Measurements from ENCODE around the gene SLC41A2.

The SLC41A2 gene

DNA sequence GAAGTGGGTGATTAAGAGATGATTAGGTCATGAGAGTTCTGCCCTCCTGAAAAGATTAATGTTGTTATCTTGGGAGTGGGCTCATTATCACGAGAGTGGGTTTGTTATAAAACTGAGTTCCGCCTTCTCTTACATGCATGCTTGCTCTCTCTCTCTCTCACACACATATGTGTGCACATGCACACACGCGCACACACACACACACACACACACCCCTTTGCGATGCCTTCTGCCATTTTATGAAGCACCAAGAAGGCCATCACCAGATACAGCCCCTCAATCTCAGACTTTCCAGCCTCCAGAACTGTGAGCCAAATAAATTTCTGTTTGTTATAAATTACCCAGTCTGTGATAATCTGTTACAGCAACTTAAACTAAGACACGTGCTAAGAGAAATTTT lies 5.7 kb upstream of the SLC41A2 start:
- H3K4me3 ChIP-seq (ENCODE audit: low read depth, low read length), result no peak overlapping the region
- no peak for TF ChIP-seq CTCF (IDR thresholded peaks at IDR 0.05; ENCODE audit: borderline replicate concordance, insufficient read depth, low read depth, low read length)

DNA sequence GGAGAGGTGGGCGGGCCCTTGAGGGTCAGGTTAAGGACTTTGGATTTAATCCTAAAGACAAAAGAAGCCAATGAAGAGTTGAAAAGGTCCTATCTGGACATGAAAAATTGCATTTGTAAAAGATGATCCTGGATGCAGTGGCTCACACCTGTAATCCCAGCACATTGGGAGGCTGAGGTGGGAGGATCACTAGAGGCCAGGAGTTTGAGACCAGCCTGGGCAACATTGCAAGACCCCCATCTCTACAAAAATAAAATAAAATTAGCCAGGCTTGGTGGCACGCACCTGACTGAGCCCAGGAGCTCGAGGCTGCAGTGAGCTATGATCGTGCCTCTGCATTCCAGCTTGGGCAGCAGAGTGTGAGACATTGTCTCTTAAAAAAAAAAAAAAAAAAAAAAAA lies 2.4 kb upstream of the SLC41A2 start:
- H3K4me3 ChIP-seq (ENCODE audit: low read depth, low read length), result no peak overlapping the region
- no peak for TF ChIP-seq CTCF (IDR thresholded peaks at IDR 0.05; ENCODE audit: borderline replicate concordance, insufficient read depth, low read depth, low read length)

DNA sequence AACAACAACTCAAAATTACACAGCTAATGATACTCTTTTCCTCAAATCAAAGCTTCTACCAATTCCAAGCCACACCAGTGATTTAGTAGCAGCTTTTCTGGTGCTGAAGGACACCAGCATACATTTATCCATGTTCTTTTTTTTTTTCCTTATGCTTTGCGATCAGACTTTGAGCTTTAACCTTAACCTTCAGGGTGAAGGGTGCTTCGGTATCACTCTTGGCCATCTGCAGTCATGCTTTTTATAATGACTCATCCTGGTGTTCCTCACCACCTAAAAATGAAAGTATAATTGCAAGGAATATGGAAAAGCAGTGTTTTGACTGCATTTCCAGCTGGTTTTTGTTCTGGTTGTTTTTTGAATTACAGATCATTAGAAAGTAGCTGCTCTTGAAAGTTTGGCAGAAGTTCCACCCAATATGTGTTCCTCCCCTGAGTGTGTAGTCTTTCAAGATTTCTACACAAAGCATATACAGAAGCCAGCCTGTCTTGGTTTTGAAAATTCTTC lies 1.3 kb upstream of the SLC41A2 start:
- no peak overlapping the region for H3K4me3 ChIP-seq (ENCODE audit: low read depth, low read length)
- no peak for TF ChIP-seq CTCF (IDR thresholded peaks at IDR 0.05; ENCODE audit: borderline replicate concordance, insufficient read depth, low read depth, low read length)

DNA sequence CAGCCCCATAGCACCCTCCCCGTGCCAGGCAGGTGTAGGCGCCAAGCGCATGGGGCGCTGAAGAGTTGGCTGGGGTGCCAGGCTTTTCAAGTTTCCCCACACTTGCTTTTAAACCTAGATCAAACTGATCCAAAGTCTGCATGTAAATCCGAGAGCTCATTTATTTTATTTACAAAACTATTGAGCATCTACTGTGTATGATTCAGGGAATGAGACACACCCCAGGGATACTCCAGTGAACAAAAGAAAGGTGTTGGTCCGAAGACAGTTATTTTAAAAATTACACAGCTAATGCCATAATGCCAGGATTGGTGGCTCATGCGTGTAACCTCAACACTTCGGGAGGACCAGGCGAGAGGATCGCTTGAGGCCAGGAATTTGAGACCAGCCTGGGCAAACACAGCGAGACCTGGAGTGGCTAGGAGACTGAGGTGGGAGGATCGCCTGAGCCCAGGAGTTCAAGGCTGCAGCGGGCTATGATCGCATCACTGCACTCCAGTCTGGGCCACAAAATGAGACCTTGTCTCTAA lies 780 bp upstream of the SLC41A2 start:
- TF ChIP-seq CTCF (IDR thresholded peaks at IDR 0.05; ENCODE audit: borderline replicate concordance, insufficient read depth, low read depth, low read length), result peak; percentile 16; the same call in 1 of the 2 replicates

GRCh38 chr12:104957719-104958000 lies 430 bp downstream of the SLC41A2 start:
- peak overlapping the region; percentile 82 for H3K4me3 ChIP-seq (ENCODE audit: low read depth, low read length)
- TF ChIP-seq CTCF (IDR thresholded peaks at IDR 0.05; ENCODE audit: borderline replicate concordance, insufficient read depth, low read depth, low read length), result no peak

More for the DNA sequence above, 780 bp upstream of the SLC41A2 start:
- H3K4me3 ChIP-seq (ENCODE audit: low read depth, low read length), result peak overlapping the region; percentile 82

DNA sequence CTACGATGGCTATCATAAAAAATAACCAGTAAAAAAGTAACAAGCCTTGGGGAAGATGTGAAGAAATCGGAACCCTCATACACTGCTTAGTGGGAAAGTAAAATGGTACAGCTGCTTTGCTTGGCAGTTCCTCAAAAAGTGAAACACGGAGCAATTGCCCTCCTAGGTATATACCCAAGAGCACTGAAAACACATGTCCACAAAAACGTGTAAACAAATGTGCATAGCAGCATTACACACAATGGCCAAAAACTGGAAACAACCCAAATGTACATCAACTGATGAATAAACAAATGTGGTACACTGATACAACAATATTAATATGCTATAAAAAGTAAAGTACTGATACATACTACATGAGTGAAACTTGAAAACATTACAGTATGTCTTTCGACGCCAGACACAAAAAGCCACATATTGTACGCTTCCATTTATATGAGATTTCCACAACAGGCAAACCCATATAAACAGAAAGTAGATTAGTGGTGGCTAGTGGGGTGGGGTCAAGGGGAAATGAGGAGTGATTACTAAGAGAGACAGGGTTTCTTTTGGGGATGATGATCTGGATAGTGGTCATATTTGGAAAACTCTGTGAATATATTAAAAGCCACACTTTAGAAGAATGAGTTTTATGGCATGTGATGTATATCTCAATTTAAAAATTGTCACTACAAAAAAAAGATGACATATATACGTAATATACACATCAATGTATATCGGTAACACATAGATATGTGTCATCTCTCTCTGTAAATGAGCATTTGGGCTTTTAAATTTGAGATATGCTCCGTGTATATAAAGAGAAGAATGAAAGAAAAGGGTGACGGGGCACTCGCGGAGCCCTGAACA lies 996 bp downstream of the SLC41A2 start:
- TF ChIP-seq CTCF (IDR thresholded peaks at IDR 0.05; ENCODE audit: borderline replicate concordance, insufficient read depth, low read depth, low read length), result no peak
- H3K4me3 ChIP-seq (ENCODE audit: low read depth, low read length), result peak overlapping the region; percentile 82

DNA sequence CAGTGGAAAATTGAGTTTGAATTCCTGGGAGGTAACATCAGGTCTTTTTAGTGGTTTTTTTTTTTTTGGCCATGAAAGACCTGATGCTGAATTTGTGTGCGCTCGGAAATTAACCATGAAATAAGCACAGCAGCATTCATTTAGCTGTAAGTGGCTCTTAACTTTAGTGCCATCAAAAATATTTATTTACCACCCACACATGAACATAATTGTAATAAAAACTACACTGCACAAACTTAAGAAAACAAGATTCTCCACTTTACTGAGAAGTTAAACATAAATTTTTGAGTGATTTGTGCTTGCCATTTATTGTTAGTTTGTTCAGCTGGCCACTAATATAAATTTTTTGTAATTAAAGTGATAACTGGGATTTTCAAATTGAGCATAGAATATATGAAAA lies 2.4 kb downstream of the SLC41A2 start:
- no peak overlapping the region for H3K4me3 ChIP-seq (ENCODE audit: low read depth, low read length)
- no peak for TF ChIP-seq CTCF (IDR thresholded peaks at IDR 0.05; ENCODE audit: borderline replicate concordance, insufficient read depth, low read depth, low read length)

All from GM12875 (cell line).